B cell (primary cell): ENCODE data around the gene KLHL18.
"Not testable (repeated sequence)": the region's sequence is repeated elsewhere in the genome, so short reads cannot be mapped to it uniquely, and the experiment has no call there.

Experiments
- EZH2 ChIP-seq: IDR thresholded peaks from 2 replicates; pipeline ENCODE4 v1.6.1; 2012; ENCODE audit warnings: borderline replicate concordance, low read depth, mild to moderate bottlenecking, moderate library complexity, low read length; ENCODE audit not compliant: insufficient read depth, poor library complexity, severe bottlenecking
- TF ChIP-seq, protein P1 (sequence below): fragments of 200-600 bp; IDR thresholded peaks from one replicate; pipeline ENCODE4 v1.8.0; 2022; ENCODE audit warnings: antibody characterized with exemption, mild to moderate bottlenecking

DNA sequence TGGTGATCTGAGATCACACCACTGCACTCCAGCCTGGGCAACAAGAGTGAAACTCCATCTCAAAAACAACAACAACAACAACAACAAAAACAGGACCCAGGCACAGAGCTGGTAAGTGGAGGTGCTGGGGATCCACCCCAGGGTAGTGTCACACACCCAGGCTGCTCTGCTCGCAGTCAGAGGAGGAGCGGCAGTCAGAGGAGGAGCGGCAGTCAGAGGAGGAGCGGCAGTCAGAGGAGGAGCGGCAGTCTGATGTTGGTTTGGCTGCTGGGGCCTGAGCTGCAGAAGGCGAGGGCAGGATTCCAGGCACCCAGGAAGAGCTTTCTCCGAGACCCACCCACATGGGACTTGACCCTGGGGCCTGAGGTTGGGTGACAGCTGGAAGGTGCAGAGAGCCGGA, 87.3 kb downstream of the KLHL18 start:
- TF ChIP-seq, protein P1, sequence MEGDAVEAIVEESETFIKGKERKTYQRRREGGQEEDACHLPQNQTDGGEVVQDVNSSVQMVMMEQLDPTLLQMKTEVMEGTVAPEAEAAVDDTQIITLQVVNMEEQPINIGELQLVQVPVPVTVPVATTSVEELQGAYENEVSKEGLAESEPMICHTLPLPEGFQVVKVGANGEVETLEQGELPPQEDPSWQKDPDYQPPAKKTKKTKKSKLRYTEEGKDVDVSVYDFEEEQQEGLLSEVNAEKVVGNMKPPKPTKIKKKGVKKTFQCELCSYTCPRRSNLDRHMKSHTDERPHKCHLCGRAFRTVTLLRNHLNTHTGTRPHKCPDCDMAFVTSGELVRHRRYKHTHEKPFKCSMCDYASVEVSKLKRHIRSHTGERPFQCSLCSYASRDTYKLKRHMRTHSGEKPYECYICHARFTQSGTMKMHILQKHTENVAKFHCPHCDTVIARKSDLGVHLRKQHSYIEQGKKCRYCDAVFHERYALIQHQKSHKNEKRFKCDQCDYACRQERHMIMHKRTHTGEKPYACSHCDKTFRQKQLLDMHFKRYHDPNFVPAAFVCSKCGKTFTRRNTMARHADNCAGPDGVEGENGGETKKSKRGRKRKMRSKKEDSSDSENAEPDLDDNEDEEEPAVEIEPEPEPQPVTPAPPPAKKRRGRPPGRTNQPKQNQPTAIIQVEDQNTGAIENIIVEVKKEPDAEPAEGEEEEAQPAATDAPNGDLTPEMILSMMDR = not testable (repeated sequence)
- not testable (repeated sequence) for TF ChIP-seq EZH2
